HG03460 (cell line): ENCODE data around the gene RUNX2.

Experiments
- ATAC-seq: cut with Tn5 transposase; IDR thresholded peaks from one replicate; pipeline ENCODE4 v1.9.1; 2021; ENCODE audit not compliant: unreplicated experiment

The RUNX2 gene

GRCh38 chr6:45350186-45350710 lies 22.1 kb downstream of the RUNX2 start:
- ATAC-seq: no peak

GRCh38 chr6:45351076-45351475 lies 22.9 kb downstream of the RUNX2 start:
- no peak for ATAC-seq

- ATAC-seq: no peak
Observed at GRCh38 chr6:45351667-45352066, 23.5 kb downstream of the RUNX2 start.

- ATAC-seq: no peak
Observed at GRCh38 chr6:45353654-45354053, 25.5 kb downstream of the RUNX2 start.

DNA sequence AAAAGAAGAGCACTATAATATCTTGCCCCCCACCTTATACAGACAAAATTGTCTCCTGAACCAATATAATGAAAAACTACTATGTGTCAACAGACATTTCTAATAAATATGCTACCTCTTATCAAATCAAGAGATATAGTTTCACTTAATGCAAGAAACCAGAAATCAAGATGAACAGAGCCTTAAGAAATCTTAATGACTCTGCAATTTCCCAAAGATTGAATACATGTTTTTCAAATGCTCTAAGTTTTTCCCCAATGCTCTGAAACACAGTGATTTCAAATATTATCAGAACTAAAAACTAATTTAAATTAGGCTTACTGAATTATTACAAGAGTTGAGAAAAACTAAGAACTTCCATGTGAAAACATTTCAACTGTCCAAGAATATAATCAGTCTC lies 36.3 kb downstream of the RUNX2 start:
- ATAC-seq: no peak

DNA sequence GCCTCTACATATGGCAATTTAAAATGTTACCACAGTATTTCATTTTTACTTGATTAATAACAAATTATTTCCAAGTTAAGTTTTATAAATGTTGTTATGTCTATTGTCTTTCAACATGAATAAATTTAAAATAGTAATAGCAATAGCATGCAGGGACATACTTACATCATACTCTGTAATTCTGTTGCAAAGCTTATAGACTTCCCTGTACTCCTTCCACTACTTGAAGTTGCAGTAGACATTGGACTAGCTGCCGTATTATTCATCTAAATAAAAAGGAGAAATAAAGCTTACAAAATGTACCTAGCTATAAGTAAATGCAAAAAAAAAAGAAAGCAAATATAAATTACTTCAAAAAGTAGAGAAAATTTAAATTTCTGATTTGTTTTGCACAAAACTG lies 36.9 kb downstream of the RUNX2 start:
- ATAC-seq: no peak

DNA sequence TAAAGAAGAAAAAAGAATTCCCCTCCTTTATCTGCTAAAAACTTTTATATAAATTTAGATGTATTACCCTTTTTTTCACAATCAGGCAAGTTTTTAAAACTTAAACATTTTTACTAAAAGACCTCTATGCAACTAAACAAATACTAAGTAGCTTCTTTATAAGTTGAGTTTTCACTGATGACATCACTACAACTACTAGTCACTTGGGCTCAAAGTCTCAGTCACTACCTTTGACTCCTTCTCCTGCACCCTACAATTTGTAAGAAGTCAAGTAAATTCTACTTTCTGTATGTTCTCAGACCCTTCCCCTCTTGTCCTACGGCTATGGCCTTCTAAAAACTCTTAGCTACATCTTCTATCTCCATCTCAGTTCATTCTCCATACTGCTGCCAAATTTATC lies 38.4 kb downstream of the RUNX2 start:
- no peak for ATAC-seq

GRCh38 chr6:45367999-45368398 lies 39.9 kb downstream of the RUNX2 start:
- no peak for ATAC-seq

GRCh38 chr6:45369870-45370269 lies 41.7 kb downstream of the RUNX2 start:
- no peak for ATAC-seq

DNA sequence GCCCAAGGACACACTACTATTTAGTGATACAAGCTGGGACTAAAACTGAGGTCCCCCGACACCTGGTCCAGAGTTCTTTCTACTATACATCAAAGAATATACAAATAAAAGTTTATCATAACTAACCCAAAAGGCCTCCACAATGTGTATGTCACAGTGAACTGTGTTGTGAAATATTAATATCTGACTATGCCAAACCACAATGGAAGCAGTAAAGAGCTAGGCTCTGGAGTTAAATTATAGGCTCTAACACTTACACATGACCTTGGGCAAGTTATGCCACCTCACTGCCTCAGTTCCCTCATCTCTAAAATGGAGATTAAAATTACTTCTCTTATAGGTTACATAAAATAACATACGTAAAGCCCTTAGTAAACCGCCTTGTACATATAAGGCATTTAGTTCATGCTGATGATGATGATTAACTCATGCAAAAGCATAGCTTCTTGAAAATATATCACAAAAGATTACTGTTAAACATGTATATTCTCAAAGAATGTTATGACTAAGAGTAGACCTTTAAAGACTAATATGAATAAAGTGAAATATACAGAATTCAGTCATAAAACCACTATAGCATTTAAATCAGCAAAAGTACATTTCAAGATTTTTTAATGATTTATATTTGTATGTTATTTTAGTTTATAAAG lies 43.9 kb downstream of the RUNX2 start:
- no peak for ATAC-seq

GRCh38 chr6:45375449-45375848 lies 47.3 kb downstream of the RUNX2 start:
- ATAC-seq: no peak

- no peak for ATAC-seq
Observed at GRCh38 chr6:45376310-45377042, 48.3 kb downstream of the RUNX2 start.

DNA sequence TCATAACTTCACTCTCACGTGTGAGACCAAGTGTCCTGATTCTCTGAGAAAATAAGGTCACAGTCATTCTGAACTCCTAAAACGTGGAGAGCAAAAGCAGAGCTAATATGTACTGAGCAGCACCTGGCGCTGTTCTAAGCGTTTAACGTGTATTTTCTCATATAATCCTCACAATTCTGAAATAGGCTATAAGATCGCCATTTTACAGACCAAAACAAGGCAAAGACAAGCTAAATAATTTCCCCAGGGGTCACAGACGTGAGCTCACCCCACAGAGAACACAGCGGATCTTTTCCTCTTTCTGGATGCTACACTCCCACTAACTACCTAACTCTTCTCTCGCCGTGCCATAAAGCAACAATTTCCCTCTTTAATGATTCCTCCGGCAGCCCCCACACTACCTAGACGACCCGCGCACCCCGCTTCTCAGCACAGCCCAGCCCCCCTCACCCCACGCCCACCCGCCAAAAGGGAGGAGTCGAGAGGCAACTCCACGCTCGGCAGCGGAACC lies 49.0 kb downstream of the RUNX2 start:
- ATAC-seq: peak; percentile 4

- ATAC-seq: peak; percentile 91
Observed at GRCh38 chr6:45377554-45378333, 49.6 kb downstream of the RUNX2 start, which contains the start of gene SUPT3H. Gene SUPT3H, minus strand, starts transcription at chr6:45377934.

DNA sequence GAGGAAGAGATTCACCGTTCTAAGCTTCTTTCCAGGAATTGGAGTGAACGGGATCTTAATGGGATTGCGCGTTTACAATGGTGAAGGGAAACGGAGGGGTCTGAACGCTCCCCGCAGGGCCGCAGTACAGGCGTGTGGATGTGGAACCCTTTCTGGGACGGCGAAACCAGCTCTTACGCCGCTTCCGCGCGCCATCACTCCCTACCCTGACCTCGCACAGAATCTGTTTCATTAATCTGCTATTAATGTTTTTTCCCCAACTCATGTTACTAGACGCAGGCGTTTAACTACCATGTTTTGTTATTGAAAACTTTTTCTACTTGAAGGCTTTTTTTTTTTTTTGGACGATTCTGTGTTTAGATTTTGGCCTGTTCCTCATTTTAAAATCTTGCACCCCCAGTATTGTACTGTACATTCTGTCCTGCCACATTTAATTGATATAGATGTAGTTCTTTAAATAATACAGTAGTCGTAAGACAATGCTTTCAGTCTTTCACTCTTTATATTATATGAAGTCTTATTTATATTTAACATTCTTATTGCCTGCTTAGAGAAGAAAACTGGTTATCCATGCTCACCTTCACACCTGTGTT lies 50.3 kb downstream of the RUNX2 start:
- ATAC-seq: peak; percentile 17

GRCh38 chr6:45382391-45382790 lies 54.3 kb downstream of the RUNX2 start:
- ATAC-seq: no peak

- ATAC-seq: no peak
Observed at GRCh38 chr6:45386501-45386900, 58.4 kb downstream of the RUNX2 start.

DNA sequence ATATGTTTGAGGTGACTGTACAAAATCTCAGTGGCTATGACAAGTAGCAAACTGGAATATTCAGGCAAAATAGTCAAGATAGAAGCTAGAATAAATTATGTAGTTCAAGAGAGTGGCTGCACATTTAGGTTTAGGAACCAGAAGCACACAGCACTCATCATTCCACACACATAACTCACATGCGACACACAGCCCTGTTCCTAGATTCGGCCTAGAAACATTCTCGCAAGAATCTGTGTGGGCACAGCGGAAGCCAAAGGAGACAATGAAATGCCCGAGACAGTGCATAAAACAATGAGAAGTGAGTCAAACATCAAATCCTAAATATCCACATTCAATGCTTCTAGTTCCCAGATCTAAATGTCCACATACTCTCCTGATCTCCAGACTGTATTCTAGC lies 59.1 kb downstream of the RUNX2 start:
- no peak for ATAC-seq

DNA sequence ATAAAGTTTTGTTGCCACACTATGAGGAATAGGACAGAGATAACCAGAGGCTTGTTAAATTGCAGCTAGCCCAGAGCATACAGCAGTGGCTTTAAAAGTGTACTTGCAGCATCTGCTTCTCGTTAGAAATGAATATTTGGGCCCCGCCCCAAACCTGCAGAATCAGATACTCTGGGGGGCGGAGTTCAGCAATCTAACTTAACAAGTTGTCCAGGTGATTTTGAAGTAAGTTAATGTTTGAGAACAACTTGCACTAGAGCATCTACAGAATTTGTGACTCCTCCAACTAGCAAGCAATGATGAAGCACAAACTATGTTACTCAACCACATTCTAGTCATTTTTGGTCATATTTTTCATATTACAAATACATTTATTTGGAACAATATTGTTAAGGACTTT lies 60.2 kb downstream of the RUNX2 start:
- no peak for ATAC-seq

DNA sequence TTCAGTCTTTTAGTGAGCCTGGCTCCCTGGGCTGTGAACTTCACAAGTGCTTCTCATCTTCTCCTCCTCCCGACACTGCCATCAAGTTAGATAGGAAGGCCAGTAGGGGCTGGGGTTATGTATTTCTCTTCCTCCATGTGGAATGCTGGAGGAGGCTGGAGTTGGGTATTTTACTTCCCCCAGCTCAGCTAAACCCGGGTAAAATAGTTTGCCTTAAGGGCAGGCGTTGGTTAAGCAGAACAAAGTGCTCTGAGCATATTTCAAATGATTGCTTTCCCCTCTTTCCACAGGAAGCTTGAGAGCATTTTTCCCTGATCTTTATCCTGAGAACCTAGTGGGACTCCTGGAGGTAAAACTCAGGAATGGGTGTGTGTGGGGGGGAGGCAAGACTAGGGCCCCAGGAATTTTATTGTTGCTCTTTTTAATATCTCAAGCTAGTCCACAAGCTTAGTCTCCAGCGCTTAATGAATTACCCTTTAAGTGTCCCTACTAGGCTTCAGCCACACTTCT lies 66.5 kb downstream of the RUNX2 start:
- ATAC-seq: no peak
